IPS-NIHi7 (cell line): ENCODE measurements around the gene LINC01488.

Source experiments
- DNase-seq: peaks from one replicate; pipeline ENCODE4 v3.0.0; 2012; ENCODE audit warnings: mixed read lengths; ENCODE audit errors: extremely low spot score

Gene LINC01488

DNA sequence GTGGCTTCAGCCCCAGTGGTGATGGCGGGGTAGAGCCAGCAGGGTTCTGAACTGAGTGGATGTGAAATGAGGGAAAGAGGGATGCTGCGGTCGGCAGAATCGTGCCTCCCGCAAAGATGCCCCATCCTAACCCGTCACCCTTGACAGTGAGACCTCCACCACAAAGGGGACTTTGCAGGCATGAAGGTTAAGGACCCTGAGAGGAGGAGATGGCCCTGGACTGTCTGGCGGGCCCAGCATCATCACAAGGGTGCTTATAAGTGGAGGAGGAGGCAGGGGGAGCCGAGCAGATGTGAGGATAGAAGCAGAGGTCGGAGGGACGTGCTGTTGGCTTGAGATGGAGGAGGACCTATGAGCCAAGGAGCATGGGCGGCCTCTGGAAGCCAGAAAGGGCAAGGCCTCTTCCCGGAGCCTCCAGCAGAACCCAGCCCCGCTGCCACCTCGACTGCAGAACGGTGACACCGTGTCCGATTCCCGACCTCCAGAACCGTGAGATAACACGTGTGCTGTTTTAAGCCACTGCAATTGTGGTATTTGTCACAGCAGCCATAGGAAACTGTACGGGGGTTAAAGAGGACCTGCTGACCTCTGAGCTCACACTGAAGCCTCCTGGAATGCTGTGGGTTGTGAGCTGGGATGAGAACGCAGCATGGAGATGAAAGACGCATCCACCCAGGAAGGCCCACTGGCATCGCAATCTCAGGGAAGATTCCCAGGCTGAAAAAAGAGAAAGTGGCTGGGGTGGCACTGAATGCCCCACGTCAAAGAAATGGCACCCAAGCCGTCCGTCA is 10.9 kb downstream of the LINC01488 start:
- DNase-seq: no peak

DNA sequence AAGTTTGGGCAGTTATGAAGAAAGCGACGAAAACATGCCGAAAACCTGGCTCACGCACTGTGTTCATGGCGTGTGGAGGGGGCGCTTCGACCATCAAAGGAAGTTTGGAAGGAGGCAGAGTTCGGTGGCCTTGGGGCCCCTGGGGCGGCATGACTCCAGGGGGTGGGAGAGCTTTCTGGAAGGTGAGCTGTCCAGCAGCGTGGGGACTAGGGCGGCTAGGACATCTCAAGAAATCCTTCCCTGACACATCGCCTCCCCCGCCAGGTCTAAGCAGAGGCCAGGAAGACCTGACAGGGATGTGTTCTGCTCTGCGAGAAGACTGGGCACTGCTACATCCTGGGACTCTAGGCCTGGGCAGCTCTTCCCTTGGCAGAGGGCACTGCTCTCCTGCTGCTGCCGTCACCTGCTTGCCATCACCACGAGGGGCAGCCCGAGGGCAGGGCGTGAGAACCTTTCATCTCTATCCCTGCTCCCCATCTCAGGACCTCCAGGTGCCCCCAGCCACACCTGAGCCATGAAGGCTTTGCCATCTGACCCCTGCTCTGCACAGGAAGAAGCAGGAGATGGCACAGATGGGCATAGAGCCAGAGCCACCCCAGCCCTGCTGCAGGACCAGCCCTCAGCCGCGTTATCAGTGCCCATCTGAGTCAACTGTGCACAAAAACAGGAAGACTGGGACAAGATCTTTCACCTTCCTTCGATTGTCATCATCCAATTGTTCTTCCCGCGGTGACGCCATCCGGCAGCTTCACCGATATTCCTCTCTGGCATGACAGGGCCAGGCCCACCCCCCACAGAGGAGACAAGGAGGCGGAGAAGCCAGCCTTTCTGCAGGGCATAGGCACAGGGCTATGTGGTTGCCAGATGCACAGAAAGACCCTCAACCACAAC is 12.7 kb downstream of the LINC01488 start:
- no peak for DNase-seq

GRCh38 chr11:69494851-69495250 is 13.4 kb downstream of the LINC01488 start:
- DNase-seq: no peak

GRCh38 chr11:69495441-69496201 is 14.2 kb downstream of the LINC01488 start:
- DNase-seq: no peak

DNA sequence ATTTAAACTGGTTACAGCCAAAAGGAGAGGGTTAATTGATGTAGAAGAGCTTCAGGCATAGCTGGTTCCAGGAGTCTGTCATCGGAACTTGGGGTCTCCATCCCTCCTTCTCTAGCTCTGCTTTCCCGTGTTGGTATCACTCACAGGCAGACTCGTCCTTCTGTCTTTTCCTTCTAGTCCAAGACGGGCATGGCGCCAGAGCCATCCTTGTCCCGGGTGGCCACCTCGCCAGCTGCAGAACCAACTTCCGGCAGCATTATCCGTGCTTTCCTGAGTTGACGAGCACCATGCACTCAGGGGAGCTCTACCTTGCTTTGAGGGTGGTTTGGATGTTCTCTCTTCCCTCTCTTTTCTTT is 14.7 kb downstream of the LINC01488 start:
- no peak for DNase-seq

DNA sequence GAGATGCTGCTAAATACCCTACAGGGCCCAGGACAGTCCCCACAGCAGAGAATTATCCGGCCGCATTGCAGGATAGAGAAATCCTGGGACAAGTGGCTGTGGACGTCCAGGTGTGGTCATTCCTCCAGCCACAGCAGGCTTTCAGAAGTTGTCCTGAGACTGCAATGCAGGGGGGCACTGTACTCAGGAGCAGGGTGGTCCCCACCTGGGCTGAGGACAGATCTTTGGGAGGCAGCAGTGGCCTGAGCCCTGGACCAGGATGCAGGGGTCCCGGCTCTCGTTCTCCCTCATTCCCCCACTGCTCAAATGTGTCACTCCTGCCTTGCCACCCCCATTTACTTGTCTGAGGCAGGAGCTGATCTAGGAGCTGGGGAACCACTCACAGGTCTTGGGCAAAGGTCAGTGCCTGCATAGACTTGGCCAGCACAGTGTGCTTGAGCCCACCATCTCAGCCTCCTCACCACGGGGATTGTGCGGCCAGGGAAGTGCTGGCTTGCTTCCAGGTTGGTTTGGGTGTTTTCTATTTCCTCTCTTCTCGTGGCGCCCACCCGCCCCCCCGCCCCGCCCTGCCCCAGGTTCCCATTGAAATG is 15.3 kb downstream of the LINC01488 start:
- DNase-seq: no peak

- peak; percentile 50 for DNase-seq
These were observed 15.8 kb downstream of the LINC01488 start for GRCh38 chr11:69497221-69497787.

GRCh38 chr11:69498614-69499175 is 17.2 kb downstream of the LINC01488 start:
- no peak for DNase-seq

GRCh38 chr11:69499186-69499917 is 17.9 kb downstream of the LINC01488 start:
- DNase-seq: no peak

- no peak for DNase-seq
These were observed 18.4 kb downstream of the LINC01488 start for GRCh38 chr11:69499918-69500284.

GRCh38 chr11:69500285-69501120 is 19.0 kb downstream of the LINC01488 start:
- no peak for DNase-seq

DNA sequence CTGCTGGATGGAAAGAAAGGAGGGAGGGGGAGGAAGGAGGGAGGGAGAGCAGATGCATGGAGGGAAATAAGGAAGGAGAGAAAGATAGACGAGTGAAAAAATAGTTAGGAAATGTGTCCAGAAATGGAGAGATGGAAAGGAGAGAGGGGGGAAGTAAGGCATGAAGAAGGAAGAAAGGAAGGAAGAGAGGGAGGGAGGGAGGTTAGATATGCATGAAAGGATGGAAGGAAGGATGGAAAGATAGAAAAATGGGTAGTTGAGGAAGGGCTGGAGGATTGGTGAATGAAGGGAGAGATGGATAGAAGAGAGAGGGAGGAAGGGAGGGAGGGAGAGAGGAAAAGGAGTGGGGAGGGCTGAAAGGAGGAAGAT is 19.6 kb downstream of the LINC01488 start:
- DNase-seq: no peak

DNA sequence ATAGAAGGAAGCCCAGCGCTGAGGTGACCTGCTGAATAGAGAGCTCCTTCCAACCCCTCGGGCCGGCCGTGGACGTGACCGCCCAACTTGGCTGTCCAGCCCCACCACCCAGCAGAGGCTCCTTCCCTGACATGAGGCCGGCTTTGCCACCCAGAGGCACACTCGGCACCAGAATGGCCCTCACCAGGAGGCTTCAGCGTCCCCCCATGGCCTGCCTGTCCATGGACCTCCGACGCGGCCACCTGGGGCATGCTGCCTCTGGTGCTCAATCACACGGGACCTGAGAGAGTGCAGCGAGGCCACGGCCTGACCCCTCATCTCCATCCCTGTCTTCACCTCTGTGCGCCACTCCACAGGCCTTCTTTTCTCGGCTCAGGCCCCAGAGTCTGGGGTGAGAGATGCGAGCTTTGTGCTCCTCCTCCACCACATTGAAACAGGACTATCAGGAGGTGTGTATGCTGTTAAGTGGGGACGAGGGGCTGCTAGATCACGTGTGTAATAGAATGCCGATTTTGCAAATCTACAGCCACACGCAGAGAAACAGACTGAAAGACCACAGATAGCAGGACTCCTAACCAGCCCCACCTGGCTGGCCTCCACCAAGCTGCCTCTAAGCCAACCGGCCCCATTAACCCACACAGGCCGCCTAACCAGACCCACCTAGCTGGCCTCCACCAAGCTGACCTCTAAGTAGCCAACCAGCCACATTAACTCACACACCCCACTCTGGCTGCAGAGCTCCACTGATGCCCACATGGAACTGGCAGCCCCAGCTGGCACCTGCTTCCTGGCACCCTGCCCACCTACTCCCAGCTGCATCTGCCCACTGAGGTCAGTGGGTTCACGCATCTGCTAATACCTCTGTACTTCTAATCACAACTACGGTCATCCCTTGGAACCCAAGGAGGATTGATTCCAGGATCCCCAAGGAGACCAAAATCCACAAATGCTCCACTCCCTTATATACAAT is 20.7 kb downstream of the LINC01488 start:
- DNase-seq: no peak

DNA sequence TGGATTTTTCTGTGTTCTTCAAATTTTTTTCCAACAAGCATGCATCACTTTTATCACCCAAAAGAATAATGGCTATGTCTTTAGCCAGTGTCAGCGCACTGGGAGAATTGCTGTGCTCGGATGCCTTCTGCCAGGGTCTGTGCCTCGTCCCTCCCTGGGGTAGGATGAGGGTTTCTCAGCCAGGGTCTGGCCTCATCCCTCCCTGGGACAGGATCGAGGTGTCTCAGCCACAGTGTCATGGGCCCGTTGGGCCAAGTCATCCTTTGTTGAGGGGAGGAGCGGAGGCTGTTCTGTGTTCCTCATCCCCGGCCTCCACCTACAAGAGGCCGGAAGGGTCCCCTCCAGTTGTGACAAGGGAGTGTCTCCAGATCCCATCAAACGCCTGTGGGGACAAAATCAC is 22.7 kb downstream of the LINC01488 start:
- no peak for DNase-seq

DNA sequence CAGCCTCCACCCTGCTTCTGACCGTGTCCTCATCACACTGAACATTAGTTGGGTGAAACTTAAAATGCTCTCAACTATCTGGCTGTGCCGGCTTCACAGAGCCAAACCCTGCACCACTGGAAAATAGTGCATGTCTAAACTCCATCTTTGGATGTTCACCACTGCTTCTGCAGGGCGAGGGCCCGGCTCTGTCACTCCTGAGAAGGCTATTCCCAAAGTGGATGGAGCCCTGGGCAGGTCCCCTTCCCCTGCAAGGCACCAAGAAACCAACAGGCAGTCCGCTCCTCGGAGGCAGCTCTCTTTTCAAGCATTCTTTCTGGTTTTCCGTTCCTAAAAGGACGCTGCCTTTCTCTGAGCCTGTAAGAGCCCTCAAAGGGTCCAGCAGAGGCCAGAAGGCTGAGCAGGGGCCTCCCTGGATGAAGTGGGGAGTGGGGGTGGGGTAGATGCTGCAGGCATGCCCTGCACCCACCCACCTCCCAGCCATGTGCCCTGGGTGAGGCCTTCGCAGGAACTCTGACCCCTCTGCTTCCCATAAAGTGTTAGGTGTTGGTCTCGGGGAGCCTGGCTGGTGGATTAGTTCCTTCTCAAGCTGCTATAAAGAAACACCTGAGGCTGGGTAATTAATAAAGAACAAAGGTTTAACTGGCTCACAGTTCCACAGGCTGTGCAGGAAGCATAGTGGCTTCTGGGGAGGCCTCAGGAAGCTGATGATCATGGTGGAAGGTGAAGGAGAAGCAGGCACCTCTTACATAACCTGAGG is 23.3 kb downstream of the LINC01488 start:
- DNase-seq: no peak

DNA sequence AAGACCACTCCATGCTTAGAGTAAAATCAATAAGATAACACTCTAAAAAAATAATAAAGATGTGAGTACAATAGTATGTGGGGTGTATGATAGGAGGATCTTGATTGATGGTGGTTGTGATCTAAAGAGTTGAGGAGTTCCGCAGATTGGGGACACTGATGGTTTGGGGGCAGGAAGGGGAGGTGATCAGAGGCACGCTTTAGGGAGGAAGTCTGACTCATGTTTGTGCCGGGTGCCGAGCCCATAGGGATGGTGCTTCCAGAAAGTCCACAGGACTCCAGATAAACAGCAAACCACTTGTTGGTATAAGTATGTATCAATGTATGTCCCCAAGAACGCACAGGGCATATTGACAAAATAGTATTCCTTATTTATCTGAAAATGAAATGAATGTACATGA is 27.5 kb downstream of the LINC01488 start:
- DNase-seq: no peak

- no peak for DNase-seq
These were observed 27.9 kb downstream of the LINC01488 start for GRCh38 chr11:69509381-69509780.
